ENCODE results near the gene PSG7.
"Not testable (repeated sequence)": the region's sequence is repeated elsewhere in the genome, so short reads cannot be mapped to it uniquely, and the experiment has no call there.

The PSG7 gene

DNA sequence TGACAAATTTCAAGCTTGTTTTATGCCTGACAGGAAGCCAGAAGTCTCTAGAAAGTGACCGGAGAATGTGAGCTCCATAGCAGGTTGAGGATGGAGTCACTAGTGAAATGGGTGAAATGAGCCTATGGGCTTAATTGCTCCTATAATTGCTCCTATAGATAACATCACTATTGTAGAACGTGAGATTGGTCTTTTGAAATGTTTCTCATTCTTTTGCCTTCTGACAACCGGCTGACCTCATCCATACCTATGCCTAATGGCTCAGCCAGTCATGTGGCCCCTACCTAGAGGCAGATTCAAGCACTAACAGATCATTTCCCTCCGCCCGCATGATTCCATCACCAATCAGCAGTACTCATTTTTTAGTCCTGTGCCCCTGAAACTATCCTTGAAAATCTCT is 23.5 kb downstream of the PSG7 start:
- not testable (repeated sequence) for DNase-seq

GRCh38 chr19:42912941-42913340 is 24.1 kb downstream of the PSG7 start:
- DNase-seq, result not testable (repeated sequence)

GRCh38 chr19:42911731-42912130 is 25.3 kb downstream of the PSG7 start:
- DNase-seq, result not testable (repeated sequence)

DNA sequence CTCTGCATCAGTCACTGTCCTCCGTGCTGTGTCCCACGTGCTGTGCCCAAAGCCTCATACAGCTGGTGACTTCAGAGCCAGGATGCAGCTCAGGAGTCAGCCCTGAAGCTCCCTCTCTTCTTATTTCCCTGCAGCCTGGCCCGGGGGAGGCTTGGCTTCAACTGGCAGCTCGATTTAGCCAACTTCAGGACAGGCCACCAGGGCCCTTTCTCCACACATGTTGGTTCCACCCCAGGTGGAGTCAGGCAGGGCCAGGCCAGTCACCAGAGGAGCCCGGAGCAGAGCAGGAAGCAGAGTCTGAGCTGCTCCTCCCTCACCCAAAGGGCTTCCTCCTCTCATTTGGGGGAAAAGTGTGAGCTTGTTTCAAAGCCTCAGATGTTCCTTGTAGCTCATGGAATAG is 30.8 kb downstream of the PSG7 start:
- DNase-seq, result not testable (repeated sequence)

DNA sequence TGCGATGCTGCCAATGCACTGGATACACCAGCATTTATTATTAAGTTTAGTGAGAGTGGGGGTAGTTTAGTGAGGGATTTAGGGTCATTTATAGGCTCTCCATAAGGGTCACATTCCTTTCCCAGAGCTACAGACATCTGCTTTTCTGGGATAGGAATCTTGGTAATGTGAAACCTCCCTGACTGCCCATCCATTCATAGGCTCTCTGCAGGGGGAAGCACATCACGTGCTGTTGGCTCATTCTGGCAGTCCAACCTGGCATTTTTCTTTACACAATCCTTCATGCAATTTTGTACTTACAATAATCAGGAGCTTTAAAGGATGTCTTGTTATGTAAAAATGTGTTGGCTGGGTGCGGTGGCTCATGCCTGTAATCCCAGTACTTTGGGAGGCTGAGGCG is 36.4 kb downstream of the PSG7 start:
- not testable (repeated sequence) for DNase-seq

DNA sequence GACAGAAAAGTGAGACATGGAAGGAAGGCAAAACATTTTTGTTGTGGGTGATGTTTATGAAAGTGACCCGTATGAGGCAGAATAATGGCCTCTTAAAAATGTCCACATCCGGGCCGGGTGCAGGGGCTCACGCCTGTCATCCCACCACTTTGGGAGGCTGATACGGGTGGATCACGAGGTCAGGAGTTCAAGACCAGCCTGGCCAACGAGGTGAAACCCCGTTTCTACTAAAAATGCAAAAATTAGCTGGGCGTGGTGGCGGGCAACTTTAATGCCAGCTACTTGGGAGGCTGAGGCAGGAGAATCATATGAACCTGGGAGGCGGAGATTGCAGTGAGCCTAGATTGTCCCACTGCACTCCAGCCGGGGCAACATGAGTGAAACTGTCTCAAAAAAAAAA is 37.3 kb downstream of the PSG7 start:
- DNase-seq, result not testable (repeated sequence)

DNA sequence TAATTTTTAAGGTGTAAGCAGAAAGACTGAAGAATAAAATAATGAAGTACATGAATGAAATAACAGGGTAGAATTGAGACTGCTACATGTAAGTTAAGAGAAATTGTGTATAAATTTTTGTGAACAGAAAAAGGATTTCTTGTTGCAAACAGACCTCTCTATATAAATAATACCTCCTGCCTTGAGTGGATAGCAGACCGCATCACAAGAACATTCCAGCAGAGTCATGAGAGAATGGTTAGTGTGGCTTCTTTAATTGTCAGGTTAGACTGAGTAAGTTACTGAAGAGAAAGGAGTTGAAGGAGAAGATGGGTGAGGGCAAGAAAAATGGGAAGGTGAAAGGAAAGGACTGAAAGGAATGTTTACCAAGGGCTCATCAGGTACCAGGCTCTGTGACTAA is 37.9 kb downstream of the PSG7 start:
- not testable (repeated sequence) for DNase-seq

DNA sequence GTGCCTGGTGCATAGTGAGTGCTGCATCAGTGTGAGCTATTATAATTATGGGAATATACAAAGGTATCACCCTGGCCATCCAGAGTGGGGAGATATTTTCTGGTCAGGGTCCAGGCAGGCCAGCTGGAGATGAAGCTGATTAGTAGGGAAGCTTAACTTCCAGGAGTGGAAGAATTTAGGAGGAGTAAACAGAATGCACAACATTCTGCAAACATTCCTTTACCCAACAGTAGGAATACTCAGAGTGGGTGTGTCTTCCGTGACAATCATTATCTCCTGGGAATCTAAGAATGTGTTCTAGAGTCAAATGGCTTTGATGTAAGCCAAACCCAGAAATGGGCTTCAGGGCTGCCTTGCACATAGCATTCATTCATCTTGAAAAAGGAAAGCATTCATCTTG is 38.4 kb downstream of the PSG7 start:
- DNase-seq, result not testable (repeated sequence)

DNA sequence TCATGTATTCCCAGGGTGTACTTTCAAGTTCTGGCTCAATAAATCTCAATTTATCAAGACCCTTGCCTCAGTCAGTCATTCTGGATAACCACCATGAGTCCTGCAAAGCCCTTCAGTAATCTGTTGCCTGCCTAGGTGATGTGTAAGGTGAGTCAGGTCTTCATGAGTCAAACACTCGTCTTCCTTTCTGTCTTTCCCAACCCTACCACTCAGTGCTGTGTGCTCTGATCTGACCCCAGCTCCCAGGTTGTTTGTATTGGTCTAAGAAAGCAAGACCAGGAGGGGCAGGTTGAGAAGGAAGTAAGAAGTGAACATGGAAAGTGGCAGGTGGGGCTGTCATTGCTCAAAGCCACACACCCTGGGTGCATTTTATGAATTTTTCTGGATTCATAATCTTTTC is 39.3 kb downstream of the PSG7 start:
- DNase-seq, result not testable (repeated sequence)

DNA sequence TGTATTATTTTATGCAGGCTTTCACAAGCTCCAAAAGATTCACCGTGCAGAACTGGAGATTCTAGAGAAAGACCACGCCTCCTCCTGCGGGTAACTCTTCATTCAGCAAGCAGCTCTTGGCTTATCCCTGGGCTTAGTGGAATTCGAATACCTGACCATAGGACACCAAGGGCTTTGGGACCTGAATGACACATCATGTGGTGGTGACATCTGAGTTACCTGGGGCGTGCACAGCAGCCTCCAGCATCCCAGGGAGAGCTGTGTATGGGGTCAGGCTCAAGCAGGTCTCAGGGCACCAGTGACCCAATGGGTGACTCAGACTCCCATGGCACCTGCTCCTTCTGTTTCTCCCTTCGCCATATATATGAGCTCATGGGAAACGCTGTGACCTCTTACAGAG is 46.6 kb downstream of the PSG7 start:
- DNase-seq, result not testable (repeated sequence)

DNA sequence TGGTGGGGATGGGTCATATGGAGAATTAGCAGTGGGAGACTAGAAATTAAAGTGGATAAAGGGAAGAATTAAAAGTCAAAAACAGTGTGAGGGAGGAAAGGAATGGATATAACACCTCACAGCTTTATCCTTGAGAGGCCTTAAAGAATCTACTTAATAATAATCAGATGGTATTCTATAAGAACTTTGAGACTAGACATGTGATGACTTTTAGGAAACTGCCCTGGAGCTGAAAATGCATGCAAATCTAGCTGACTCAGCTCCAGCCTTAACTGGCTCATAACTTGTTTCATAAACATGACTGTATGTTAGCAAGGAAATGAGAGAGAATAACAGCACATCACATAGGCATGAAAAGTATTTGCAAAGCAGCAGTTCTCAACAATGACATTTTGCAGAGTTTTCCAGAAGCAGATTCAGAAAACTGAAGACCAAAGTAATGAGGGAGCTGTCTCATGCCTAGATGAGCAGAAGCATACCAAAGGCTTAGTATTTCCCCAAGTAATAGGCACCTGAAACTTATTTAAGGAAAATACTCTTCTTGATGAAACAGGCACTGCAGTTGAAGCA is 49.0 kb downstream of the PSG7 start:
- not testable (repeated sequence) for DNase-seq

- not testable (repeated sequence) for DNase-seq
Observed at GRCh38 chr19:42882730-42883129, 54.3 kb downstream of the PSG7 start.

- DNase-seq, result not testable (repeated sequence)
Observed at GRCh38 chr19:42882010-42882409, 55.0 kb downstream of the PSG7 start.

- DNase-seq, result not testable (repeated sequence)
Observed at GRCh38 chr19:42881279-42881678, 55.7 kb downstream of the PSG7 start.

GRCh38 chr19:42880621-42881020 is 56.4 kb downstream of the PSG7 start:
- not testable (repeated sequence) for DNase-seq

DNA sequence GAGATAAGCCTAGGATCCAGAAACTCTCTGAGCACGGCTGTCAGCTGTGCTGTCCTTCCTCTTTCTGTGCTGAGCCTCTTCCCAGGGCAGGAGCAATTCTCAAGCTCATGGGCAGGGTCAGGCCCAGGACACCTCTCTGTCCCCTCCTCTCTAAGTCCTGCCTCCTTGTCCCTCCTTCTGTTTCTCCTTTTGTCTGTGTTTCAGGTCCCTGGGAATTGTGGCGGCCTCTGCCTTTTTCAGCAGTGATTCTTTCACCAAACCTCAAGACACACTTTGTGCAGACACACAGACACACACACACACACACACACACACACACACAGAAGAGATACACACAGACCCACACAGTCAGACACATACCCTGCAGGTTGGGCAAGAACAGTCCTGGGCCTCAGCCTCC is 57.4 kb downstream of the PSG7 start, which contains the start of gene PSG1:
PSG1 (minus strand) TSS at position 101 of the 400 bp plus-strand sequence. CDS start 132 bp downstream, outside the sequence.
- DNase-seq, result no peak

DNA sequence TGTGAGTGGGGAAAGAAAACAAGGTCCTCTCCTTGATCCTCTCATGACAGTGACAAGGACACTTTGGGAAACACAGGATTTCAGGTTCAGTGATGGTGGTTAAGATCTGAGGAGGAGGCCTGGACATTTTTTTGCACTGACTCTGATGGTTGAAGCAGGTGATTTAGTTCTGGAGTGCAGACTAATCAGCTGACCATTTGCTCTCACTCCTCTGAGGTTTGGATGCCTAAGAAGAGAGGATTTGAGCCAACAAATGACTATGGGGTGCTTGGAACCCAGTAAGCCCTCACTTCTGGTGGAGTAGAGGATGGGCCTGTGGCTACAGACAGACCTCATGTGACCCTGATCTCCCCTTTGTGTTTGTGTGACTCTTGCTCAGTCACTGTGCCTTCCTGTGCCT is 60.4 kb downstream of the PSG7 start:
- DNase-seq, result not testable (repeated sequence)

- not testable (repeated sequence) for DNase-seq
Observed at GRCh38 chr19:42875881-42876280, 61.1 kb downstream of the PSG7 start.

- not testable (repeated sequence) for DNase-seq
Observed at GRCh38 chr19:42874901-42875813, 61.9 kb downstream of the PSG7 start.

DNA sequence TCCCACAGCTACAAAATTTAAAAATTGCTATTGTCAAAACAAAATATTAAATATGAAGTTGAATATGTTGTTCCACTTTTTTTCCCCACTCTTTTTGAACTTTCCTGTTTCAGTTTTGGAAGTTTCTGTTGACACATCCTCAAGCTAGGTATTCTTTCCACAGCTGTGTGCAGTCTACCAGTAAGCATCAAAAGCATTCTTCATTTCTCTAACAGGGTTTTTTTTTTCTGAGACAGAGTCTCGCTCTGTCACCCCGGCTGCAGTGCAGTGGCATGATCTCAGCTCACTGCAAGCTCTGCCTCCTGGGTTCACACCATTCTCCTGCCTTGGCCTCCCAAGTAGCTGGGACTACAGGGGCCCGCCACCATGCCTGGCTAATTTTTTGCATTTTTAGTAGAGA is 62.9 kb downstream of the PSG7 start:
- DNase-seq, result not testable (repeated sequence)

All from CD4-positive, alpha-beta T cell treated with Interleukin-12 subunit alpha and Interleukin-12 subunit beta, for 1 hour (primary cell).